Endodermal cell (in vitro differentiated cells): Measurements from ENCODE around the gene EPYC. TPM values are rescaled to one million over a fixed set of nuclear protein-coding genes. Genes with fewer than 3 reads are reported as not detected.

Experiments used
- DNase-seq: peaks from one replicate; pipeline ENCODE4 v3.0.0-alpha.2; 2017
- H3K27ac ChIP-seq: 2 replicates; pipeline ENCODE4 v1.5.1; 2013; ENCODE audit warnings: mild to moderate bottlenecking, low read depth, low read length, moderate library complexity
- H3K27me3 ChIP-seq: 2 replicates; pipeline ENCODE4 v1.6.1; 2013; ENCODE audit warnings: mild to moderate bottlenecking, low read length, moderate library complexity; ENCODE audit not compliant: insufficient read depth, control insufficient read depth, poor library complexity, severe bottlenecking
- H3K36me3 ChIP-seq: 2 replicates; pipeline ENCODE4 v1.7.0; 2013; ENCODE audit warnings: mild to moderate bottlenecking, low read length, moderate library complexity; ENCODE audit not compliant: control insufficient read depth, insufficient read depth
- H3K4me1 ChIP-seq: one replicate; pipeline ENCODE4 v1.7.0; 2013; ENCODE audit warnings: low read length; ENCODE audit not compliant: control insufficient read depth, insufficient read depth
- H3K4me3 ChIP-seq: 2 replicates; pipeline ENCODE4 v1.5.1; 2013; ENCODE audit warnings: mild to moderate bottlenecking, low read length, moderate library complexity
- H3K9ac ChIP-seq: 2 replicates; pipeline ENCODE4 v1.6.1; 2013; ENCODE audit warnings: mild to moderate bottlenecking, low read length, moderate library complexity; ENCODE audit not compliant: poor library complexity, severe bottlenecking; ENCODE audit errors: extremely low read depth
- H3K9me3 ChIP-seq: 2 replicates; pipeline ENCODE4 v1.6.1; 2013; ENCODE audit warnings: mild to moderate bottlenecking, low read length, moderate library complexity; ENCODE audit not compliant: control insufficient read depth
- H3K27ac Mint-ChIP-seq: 2 replicates; pipeline ENCODE4 v1.8.0; 2020; ENCODE audit warnings: mixed read lengths
- H3K27me3 Mint-ChIP-seq: 2 replicates; pipeline ENCODE4 v1.8.0; 2021; ENCODE audit warnings: mild to moderate bottlenecking, mixed read lengths; ENCODE audit not compliant: insufficient read depth
- H3K36me3 Mint-ChIP-seq: 2 replicates; pipeline ENCODE4 v1.8.0; 2020; ENCODE audit warnings: low read depth, mixed read lengths
- H3K4me1 Mint-ChIP-seq: 2 replicates; pipeline ENCODE4 v1.8.0; 2020; ENCODE audit warnings: mixed read lengths
- H3K4me3 Mint-ChIP-seq: 2 replicates; pipeline ENCODE4 v1.8.0; 2020; ENCODE audit warnings: mild to moderate bottlenecking, moderate library complexity, mixed read lengths
- H3K9me3 Mint-ChIP-seq: 2 replicates; pipeline ENCODE4 v1.8.0; 2020; ENCODE audit warnings: mild to moderate bottlenecking, mixed read lengths
- CTCF ChIP-seq: fragments of 200-600 bp; sonication (generic); conservative IDR thresholded peaks from 2 replicates; pipeline ENCODE4 v1.5.0; 2021; ENCODE audit warnings: antibody characterized with exemption, mild to moderate bottlenecking
- WGBS, 2 experiments: methylation state at CpG; one replicate each; pipeline versions ENCODE4 v1.1.5 to v1.1.7; 2013; ENCODE audit warnings: missing lambda C conversion rate in 2 of 2, mixed read lengths in 1 of 2; ENCODE audit not compliant: insufficient coverage in 1 of 2, insufficient read length in 1 of 2; 5-methylcytosine and 5-hydroxymethylcytosine counted together
- total RNA-seq, 2 donors: library from RNA; stranded (reverse); fragmentation: NEBNext Ultra II Directional in 1 of 2; extraction: Animal tissue kit (Norgen Biotek cat#: 25700) in 1 of 2; gene quantifications; 2 replicates in 1 of 2; 3 replicates in 1 of 2; pipeline ENCODE4 v1.2.1, GENCODE V29; 2021

EPYC gene
- total RNA-seq, 2 donors from 2014 or later = not detected

GRCh38 chr12:90969346-90969745 is 35.4 kb downstream of the EPYC start:
- Mint-ChIP-seq H3K4me1 (peaks cover 4% of the 10 kb centered on the region), H3K9me3 (no peaks in the 10 kb centered on the region), H3K27me3 (no peaks in the 10 kb centered on the region), H3K27ac (no peak overlapping the region), H3K36me3 (no peaks in the 10 kb centered on the region), H3K4me3 (no peak overlapping the region)
- H3K9me3 ChIP-seq = no peaks in the 10 kb centered on the region
- DNase-seq = no peak
- H3K4me1 ChIP-seq = no peaks in the 10 kb centered on the region
- no CpG with 5 or more reads among the region's 1 CpG for WGBS, 2 experiments
- no peak overlapping the region for H3K27ac ChIP-seq
- no peaks in the 10 kb centered on the region for H3K27me3 ChIP-seq
- H3K9ac ChIP-seq = no peak overlapping the region
- TF ChIP-seq CTCF = no peak
- no peak overlapping the region for H3K4me3 ChIP-seq
- no peaks in the 10 kb centered on the region for H3K36me3 ChIP-seq

GRCh38 chr12:90965204-90965603 is 39.6 kb downstream of the EPYC start:
- no peaks in the 10 kb centered on the region for H3K36me3 ChIP-seq
- Mint-ChIP-seq H3K4me1 (no peaks in the 10 kb centered on the region), H3K4me3 (no peak overlapping the region), H3K9me3 (no peaks in the 10 kb centered on the region), H3K27me3 (no peaks in the 10 kb centered on the region), H3K36me3 (no peaks in the 10 kb centered on the region), H3K27ac (no peak overlapping the region)
- TF ChIP-seq CTCF = no peak
- no peak overlapping the region for H3K27ac ChIP-seq
- no peaks in the 10 kb centered on the region for H3K27me3 ChIP-seq
- no peaks in the 10 kb centered on the region for H3K4me1 ChIP-seq
- no peaks in the 10 kb centered on the region for H3K9me3 ChIP-seq
- WGBS, 2 experiments = 100% methylated on average over 2 of the region's 2 CpGs; no CpG with 5 or more reads in 1 of the 2 experiments
- no peak overlapping the region for H3K4me3 ChIP-seq
- no peak overlapping the region for H3K9ac ChIP-seq
- no peak for DNase-seq

GRCh38 chr12:90964616-90965015 is 40.2 kb downstream of the EPYC start:
- H3K4me1 Mint-ChIP-seq = no peaks in the 10 kb centered on the region
- no peak for DNase-seq

More at GRCh38 chr12:90964616-90965015, 40.2 kb downstream of the EPYC start:
- Mint-ChIP-seq H3K9me3 (no peaks in the 10 kb centered on the region), H3K27ac (no peak overlapping the region), H3K36me3 (no peaks in the 10 kb centered on the region), H3K4me3 (no peak overlapping the region), H3K27me3 (no peaks in the 10 kb centered on the region)
- H3K9me3 ChIP-seq = no peaks in the 10 kb centered on the region
- H3K27ac ChIP-seq = no peak overlapping the region
- no peaks in the 10 kb centered on the region for H3K27me3 ChIP-seq
- TF ChIP-seq CTCF = no peak
- H3K4me3 ChIP-seq = no peak overlapping the region
- H3K36me3 ChIP-seq = no peaks in the 10 kb centered on the region
- H3K9ac ChIP-seq = no peak overlapping the region
- 20% methylated on average over 1 of the region's 2 CpGs; no CpG with 5 or more reads in 1 of the 2 experiments for WGBS, 2 experiments
- no peaks in the 10 kb centered on the region for H3K4me1 ChIP-seq
